Upper lobe of right lung (tissue), 1 donor: Measurements from ENCODE around the gene PAK1IP1. TPM values are rescaled to one million over a fixed set of nuclear protein-coding genes. Genes with fewer than 3 reads are reported as not detected.
"Not testable (repeated sequence)": the region's sequence is repeated elsewhere in the genome, so short reads cannot be mapped to it uniquely, and the experiment has no call there.

Experiments used
- ATAC-seq: fragments of 200-7000 bp; cut with Tn5 transposase; one replicate; pipeline ENCODE4 v1.9.1; 2020; ENCODE audit warnings: mild to moderate bottlenecking, moderate library complexity
- DNase-seq: peaks from one replicate; pipeline ENCODE4 v3.0.0-alpha.2; 2020
- H3K27ac ChIP-seq: fragments of 200-600 bp; one replicate; pipeline ENCODE4 v1.8.0; 2022
- H3K27me3 ChIP-seq: fragments of 200-600 bp; one replicate; pipeline ENCODE4 v1.8.0; 2022; ENCODE audit warnings: mild to moderate bottlenecking
- H3K36me3 ChIP-seq: fragments of 200-600 bp; one replicate; pipeline ENCODE4 v1.8.0; 2022
- H3K4me1 ChIP-seq: fragments of 200-600 bp; one replicate; pipeline ENCODE4 v1.8.0; 2022
- H3K4me3 ChIP-seq: fragments of 200-600 bp; one replicate; pipeline ENCODE4 v1.8.0; 2022; ENCODE audit warnings: mild to moderate bottlenecking
- H3K9me3 ChIP-seq: fragments of 200-600 bp; one replicate; pipeline ENCODE4 v1.8.0; 2022
- intact Hi-C: fragments of 100-400 bp; cut with DNase I; formaldehyde crosslinking; loops from one replicate; pipeline ENCODE4 v1.11.0; 2022
- long read RNA-seq: library from polyadenylated mRNA; unstranded; transcript quantifications from one replicate; pipeline ENCODE4 v2.0.0, GENCODE V29; 2021
- total RNA-seq: library from RNA; stranded (reverse); fragmentation: NEBNext Ultra II Directional; extraction: Animal tissue kit (Norgen Biotek cat#: 25700); gene quantifications from one replicate; pipeline ENCODE4 v1.2.1, GENCODE V29; 2021
- TF ChIP-seq, protein P1 (sequence below): fragments of 200-600 bp; IDR thresholded peaks from one replicate; pipeline ENCODE4 v1.8.0; 2022; ENCODE audit warnings: antibody characterized with exemption
- donor health status: DM: no; HTN: yes; CAD: no; lungs with severe emphysema.

Gene PAK1IP1
- 11.6 TPM for total RNA-seq
- long read RNA-seq, transcript PAK1IP1-201 (10 exons, 1,800 nt): major isoform, 26 of 32 reads
- long read RNA-seq, partial matches to known transcripts: 0 of 32 reads
- long read RNA-seq, other reads (novel, unspliced or antisense): 6 of 32 reads

- no peaks in the 10 kb centered on the region for H3K27me3 ChIP-seq
- peak within 1 kb of the TSS; percentile 96 for H3K27ac ChIP-seq
- TF ChIP-seq, protein P1, sequence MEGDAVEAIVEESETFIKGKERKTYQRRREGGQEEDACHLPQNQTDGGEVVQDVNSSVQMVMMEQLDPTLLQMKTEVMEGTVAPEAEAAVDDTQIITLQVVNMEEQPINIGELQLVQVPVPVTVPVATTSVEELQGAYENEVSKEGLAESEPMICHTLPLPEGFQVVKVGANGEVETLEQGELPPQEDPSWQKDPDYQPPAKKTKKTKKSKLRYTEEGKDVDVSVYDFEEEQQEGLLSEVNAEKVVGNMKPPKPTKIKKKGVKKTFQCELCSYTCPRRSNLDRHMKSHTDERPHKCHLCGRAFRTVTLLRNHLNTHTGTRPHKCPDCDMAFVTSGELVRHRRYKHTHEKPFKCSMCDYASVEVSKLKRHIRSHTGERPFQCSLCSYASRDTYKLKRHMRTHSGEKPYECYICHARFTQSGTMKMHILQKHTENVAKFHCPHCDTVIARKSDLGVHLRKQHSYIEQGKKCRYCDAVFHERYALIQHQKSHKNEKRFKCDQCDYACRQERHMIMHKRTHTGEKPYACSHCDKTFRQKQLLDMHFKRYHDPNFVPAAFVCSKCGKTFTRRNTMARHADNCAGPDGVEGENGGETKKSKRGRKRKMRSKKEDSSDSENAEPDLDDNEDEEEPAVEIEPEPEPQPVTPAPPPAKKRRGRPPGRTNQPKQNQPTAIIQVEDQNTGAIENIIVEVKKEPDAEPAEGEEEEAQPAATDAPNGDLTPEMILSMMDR: no peak
- H3K9me3 ChIP-seq: no peaks in the 10 kb centered on the region
- ATAC-seq (peak; percentile 98), DNase-seq (peak; percentile 95)
- H3K4me1 ChIP-seq: peaks cover 22% of the 10 kb centered on the region
- H3K36me3 ChIP-seq: peaks cover 20% of the 10 kb centered on the region
- H3K4me3 ChIP-seq: peak within 1 kb of the TSS; percentile 83
- intact Hi-C loops: no loop called here
These were observed at the start of gene PAK1IP1, which contains the start of gene C6orf52 for GRCh38 chr6:10694302-10695085. Gene PAK1IP1 (plus strand): TSS chr6:10694972. CDS start chr6:10694986, 14 bp downstream. Gene C6orf52 (minus strand): TSS chr6:10694616. CDS start chr6:10687550, 7,066 bp downstream.

- H3K4me1 ChIP-seq: no peaks in the 10 kb centered on the region
- ATAC-seq (no peak), DNase-seq (no peak)
- intact Hi-C loops: no loop called here
- TF ChIP-seq, protein P1: no peak
- no peaks in the 10 kb centered on the region for H3K36me3 ChIP-seq
- H3K27me3 ChIP-seq: no peaks in the 10 kb centered on the region
- no peak overlapping the region for H3K4me3 ChIP-seq
- H3K27ac ChIP-seq: no peak overlapping the region
- H3K9me3 ChIP-seq: no peaks in the 10 kb centered on the region
These were observed 39.2 kb upstream of the PAK1IP1 start for GRCh38 chr6:10655508-10656055.

DNA sequence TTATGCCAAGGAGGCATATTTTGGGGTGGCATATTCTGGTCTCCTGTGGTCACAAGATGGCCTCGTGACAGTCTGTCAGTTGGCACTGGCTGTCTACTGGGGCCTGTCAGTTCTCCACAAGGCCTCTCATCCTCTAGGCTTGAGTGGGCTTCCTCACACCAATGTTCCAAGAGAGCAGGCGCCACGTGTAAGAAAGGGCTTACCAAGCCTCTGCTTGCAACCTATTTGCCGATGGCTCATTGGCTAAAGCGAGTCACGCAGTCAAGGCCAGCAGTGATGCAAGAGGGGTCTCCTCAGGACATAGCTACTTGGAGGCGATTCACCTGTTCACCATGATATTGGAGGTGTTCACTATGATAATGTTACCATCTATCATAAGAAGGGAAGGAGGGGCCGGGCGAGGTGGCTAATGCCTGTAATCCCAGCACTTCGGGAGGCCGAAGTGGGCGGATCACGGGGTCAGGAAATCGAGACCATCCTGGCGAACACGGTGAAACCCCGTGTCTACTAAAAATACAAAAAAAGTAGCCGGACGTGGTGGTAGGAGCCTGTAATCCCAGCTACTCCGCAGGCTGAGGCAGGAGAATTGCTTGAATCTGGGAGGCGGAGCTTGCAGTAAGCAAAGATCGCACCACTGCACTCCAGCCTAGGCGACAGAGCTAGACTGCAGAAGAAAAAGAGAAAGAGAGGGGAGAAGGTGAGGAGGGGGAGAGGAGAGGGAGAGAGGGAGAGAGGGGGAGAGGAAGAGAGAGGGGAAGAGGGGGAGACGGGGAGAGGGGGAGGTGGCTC, 35.7 kb upstream of the PAK1IP1 start:
- no peak for DNase-seq
- Histone ChIP-seq H3K36me3 (no peaks in the 10 kb centered on the region), H3K27me3 (no peaks in the 10 kb centered on the region), H3K27ac (no peak overlapping the region), H3K4me1 (no peaks in the 10 kb centered on the region), H3K9me3 (no peaks in the 10 kb centered on the region), H3K4me3 (peak overlapping the region; percentile 31)
- intact Hi-C loops: no loop called here
- TF ChIP-seq, protein P1: no peak
- no peak for ATAC-seq

DNA sequence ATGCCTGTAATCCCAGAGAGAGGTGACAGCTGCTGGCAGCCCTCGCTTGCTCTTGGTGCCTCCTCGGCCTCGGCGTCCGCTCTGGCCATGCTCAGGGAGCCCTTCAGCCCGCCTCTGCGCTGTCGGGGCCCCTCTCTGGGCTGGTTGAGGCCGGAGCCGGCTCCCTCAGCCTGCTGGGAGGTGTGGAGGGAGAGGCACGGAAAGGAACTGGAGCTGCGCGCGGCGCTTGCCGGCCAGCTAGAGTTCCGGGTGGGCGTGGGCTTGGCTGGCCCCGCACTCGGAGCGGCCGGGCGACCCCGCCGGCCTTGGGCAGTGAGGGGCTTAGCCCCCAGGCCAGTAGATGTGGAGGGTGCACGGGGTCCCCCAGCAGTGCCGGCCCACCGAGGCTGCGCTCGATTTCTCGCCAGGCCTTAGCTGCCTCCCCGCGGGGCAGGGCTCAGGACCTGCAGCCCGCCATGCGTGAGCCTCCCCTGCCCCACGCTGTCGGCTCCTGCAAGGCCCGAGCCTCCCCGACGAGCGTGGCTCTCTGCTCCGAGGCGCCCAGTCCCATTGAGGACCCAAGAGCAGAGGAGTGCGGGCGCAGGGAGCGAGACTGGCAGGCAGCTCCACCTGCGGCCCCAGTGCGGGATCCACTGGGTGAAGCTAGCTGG, 34.9 kb upstream of the PAK1IP1 start:
- Histone ChIP-seq H3K36me3 (no peaks in the 10 kb centered on the region), H3K9me3 (no peaks in the 10 kb centered on the region), H3K4me3 (peak overlapping the region; percentile 31), H3K27me3 (no peaks in the 10 kb centered on the region), H3K4me1 (no peaks in the 10 kb centered on the region), H3K27ac (no peak overlapping the region)
- ATAC-seq: peak; percentile 49
- intact Hi-C loops: no loop called here
- DNase-seq: peak; percentile 65
- TF ChIP-seq, protein P1: no peak

GRCh38 chr6:10660431-10661191, 34.2 kb upstream of the PAK1IP1 start:
- H3K4me1 ChIP-seq, intact Hi-C loops, H3K4me3 ChIP-seq, H3K27ac ChIP-seq, DNase-seq, H3K36me3 ChIP-seq, H3K9me3 ChIP-seq, H3K27me3 ChIP-seq, ATAC-seq: not testable (repeated sequence)
